Fibroblast of pulmonary artery (primary cell): ENCODE data around the gene MRPL53.

Experiments used
- DNase-seq: peaks from one replicate; pipeline ENCODE4 v3.0.0-alpha.2; 2010; ENCODE audit warnings: low read depth
- H3K4me3 ChIP-seq: replicated peaks from 2 replicates; pipeline ENCODE4 v1.5.1; 2011; ENCODE audit warnings: low read depth, mild to moderate bottlenecking, control low read depth, low read length, moderate library complexity
- TF ChIP-seq, protein P1 (sequence below): IDR thresholded peaks from 2 replicates; pipeline ENCODE4 v1.5.1; 2011; ENCODE audit warnings: mild to moderate bottlenecking, control low read depth, low read length, inconsistent platforms; ENCODE audit errors: missing control alignments

The MRPL53 gene

GRCh38 chr2:74496997-74497776 lies 24.7 kb upstream of the MRPL53 start:
- H3K4me3 ChIP-seq: no peak overlapping the region
- DNase-seq: no peak
- TF ChIP-seq, protein P1, sequence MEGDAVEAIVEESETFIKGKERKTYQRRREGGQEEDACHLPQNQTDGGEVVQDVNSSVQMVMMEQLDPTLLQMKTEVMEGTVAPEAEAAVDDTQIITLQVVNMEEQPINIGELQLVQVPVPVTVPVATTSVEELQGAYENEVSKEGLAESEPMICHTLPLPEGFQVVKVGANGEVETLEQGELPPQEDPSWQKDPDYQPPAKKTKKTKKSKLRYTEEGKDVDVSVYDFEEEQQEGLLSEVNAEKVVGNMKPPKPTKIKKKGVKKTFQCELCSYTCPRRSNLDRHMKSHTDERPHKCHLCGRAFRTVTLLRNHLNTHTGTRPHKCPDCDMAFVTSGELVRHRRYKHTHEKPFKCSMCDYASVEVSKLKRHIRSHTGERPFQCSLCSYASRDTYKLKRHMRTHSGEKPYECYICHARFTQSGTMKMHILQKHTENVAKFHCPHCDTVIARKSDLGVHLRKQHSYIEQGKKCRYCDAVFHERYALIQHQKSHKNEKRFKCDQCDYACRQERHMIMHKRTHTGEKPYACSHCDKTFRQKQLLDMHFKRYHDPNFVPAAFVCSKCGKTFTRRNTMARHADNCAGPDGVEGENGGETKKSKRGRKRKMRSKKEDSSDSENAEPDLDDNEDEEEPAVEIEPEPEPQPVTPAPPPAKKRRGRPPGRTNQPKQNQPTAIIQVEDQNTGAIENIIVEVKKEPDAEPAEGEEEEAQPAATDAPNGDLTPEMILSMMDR: no peak

DNA sequence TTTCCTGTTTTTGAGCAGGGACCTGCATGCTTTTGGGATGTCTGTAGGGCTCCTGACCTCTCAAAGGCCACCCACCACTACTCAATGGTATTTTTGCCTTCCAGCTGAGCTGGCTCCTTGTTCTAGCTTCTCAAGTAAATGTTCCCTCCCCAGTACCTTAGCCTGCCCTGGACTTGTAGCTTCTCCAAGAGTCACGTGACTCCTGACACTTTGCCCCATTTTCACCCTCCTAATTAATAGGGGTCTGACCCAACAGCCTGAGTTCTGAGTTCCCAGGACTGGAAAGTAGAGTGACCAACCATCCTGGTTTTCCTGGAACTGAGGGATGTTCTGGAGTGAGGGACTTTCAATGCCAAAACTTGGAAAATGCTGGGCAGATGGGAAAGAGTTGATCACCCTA lies 23.0 kb upstream of the MRPL53 start:
- H3K4me3 ChIP-seq: no peak overlapping the region
- no peak for DNase-seq
- TF ChIP-seq, protein P1: no peak

DNA sequence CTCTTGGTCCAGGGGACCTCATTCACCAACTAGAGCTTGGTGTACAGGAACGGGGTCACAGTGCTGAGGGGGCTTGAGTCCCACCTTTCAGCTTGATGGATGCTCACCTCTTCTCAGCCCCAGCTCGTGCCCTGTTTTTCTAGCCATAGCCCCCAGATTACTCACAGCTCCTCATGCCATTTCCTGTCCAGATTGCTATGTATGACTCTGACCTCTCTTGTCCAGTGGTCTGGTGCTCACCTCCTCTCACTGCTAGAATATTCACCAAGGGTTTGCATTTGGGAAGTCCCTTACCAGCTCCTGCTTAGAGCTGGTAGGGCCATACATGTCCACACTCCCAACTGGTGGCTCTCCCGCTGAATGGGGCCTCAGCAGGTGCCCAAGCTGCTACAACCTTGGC lies 21.1 kb upstream of the MRPL53 start:
- DNase-seq: no peak
- TF ChIP-seq, protein P1: no peak

DNA sequence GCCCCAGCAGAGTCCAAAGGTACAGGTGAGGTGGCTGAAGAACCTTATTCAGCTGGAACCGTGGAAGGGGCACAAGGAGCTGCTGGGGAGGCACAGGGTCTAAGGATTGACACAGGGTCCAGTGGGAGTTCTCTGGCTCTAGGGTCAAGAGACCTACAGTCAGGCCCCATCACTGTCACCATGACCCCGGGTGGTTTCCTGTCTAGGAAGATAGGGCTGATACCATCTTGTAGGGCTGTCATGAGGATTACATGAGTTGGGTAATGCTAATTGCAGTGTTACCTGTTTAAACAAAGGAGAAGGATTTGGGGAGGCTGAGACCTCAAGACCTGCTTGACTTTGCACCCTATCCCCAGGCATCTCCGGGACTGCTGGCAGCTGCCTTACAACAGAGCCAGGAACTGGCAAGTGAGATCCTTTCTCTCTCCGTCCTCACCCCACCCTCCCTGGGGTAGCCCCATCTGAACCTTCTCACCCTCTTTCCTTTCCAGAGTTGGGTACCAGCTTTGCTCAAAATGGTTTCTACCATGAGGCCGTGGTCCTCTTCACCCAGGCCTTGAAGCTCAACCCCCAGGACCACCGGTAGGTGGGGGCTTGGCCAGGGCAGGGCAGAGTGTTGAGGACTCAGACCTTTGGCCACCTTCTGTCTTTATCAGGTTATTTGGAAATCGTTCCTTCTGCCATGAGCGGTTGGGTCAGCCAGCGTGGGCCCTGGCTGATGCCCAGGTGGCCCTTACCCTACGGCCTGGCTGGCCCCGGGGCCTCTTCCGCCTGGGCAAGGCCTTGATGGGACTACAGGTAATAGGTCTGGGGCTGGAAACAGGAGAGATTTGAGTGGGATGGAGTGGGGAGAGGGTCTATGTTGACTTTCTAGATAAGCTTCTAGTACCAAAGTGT lies 19.4 kb upstream of the MRPL53 start:
- TF ChIP-seq, protein P1: no peak
- no peak for DNase-seq
- no peak overlapping the region for H3K4me3 ChIP-seq

More for the DNA sequence above, 21.1 kb upstream of the MRPL53 start:
- H3K4me3 ChIP-seq: no peak overlapping the region

DNA sequence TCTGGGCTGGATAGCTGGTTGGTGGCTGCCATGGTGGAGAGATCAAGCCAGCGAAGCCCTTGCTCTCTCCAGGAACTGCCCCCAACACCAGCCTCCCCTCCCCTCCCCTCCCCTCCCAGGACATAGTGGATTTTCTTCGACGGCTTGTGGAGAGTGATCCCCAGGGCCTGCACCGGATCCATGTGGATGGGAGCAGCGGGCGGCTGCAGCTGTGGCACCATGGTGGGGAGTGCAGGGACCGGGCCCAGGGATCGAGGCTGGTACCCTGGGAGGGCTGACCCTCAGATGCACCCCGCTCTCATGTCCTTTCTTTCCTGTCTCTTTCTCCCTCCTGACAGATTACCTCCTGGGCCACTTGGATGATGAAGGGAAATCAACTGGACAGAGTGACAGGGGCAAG lies 17.4 kb upstream of the MRPL53 start:
- TF ChIP-seq, protein P1: no peak
- no peak for DNase-seq
- H3K4me3 ChIP-seq: no peak overlapping the region

DNA sequence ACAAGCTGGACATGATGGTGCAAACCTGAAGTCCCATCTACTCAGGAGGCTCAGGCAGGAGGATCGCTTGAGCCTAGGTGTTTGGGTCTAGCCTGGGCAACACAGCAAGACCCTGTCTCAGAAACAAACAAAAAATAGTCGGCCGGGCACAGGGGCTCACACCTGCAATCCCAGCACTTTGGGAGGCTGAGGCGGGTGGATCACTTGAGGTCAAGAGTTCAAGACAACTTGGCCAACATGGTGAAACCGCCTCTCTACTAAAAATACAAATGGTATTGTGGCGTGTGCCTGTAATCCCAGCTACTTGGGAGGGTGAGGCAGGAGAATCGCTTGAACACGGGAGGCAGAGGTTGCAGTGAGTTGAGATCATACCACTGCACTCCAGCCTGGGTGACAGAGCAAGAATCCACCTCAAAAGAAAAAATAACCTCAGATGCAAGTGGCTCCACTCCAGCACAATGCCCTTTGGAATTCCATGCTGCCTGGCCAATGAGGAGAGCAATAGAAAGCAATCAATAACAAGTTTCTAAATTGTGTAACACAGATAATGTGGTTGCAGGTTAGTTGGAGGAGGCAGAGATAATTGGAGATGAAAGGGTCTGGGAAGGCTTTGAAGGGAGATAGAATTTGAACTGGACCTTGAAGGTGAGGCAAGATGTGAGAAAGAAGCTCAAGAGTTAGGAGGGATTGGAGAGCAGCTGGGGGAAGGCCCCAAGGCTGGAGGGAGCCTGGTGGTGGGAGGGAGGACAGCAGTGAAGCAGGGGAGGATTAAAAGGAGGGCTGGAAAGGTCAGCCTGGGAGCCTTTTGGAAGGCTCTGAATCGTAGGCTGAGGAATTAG lies 16.4 kb upstream of the MRPL53 start:
- H3K4me3 ChIP-seq: no peak overlapping the region
- no peak for DNase-seq
- TF ChIP-seq, protein P1: no peak
